Uterus (tissue), 2 donors: ENCODE data around the gene SMOC1.

Experiments used
- POLR2A ChIP-seq, 2 donors: fragments of 450-650 bp; IDR thresholded peaks; one replicate each; pipeline ENCODE4 v1.6.1; 2016; ENCODE audit warnings: antibody characterized with exemption in 2 of 2, mild to moderate bottlenecking in 1 of 2, moderate library complexity in 1 of 2
- TF ChIP-seq, protein P1 (sequence below), 4 experiments: fragments of 200-600 bp in 2 of 4; fragments of 450-650 bp in 2 of 4; sonication (generic) in 2 of 4; IDR thresholded peaks; one replicate each; pipeline ENCODE4 v1.5.1; 2016 to 2019; ENCODE audit warnings: antibody characterized with exemption in 4 of 4, mild to moderate bottlenecking in 2 of 4, moderate library complexity in 1 of 4

DNA sequence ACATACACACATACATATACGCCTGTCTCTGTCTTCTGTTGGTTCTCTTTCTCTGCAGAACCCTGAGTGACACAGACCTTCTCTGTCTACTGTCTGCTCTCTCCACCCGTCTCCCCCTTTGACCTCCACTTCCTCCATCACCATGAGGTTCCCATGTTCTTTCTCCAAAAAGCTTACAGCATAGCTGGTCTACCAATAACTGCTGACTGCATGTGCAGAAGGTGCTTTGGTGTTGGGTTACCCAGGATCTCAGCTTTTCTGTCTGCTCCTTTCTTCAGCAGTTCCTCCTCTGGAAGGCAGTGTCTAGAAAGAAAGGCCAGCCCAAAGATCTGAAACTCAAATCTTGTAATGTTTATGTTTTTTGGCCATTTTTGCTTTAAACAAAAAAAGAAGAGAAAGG lies 125.6 kb downstream of the SMOC1 start:
- TF ChIP-seq, protein P1, sequence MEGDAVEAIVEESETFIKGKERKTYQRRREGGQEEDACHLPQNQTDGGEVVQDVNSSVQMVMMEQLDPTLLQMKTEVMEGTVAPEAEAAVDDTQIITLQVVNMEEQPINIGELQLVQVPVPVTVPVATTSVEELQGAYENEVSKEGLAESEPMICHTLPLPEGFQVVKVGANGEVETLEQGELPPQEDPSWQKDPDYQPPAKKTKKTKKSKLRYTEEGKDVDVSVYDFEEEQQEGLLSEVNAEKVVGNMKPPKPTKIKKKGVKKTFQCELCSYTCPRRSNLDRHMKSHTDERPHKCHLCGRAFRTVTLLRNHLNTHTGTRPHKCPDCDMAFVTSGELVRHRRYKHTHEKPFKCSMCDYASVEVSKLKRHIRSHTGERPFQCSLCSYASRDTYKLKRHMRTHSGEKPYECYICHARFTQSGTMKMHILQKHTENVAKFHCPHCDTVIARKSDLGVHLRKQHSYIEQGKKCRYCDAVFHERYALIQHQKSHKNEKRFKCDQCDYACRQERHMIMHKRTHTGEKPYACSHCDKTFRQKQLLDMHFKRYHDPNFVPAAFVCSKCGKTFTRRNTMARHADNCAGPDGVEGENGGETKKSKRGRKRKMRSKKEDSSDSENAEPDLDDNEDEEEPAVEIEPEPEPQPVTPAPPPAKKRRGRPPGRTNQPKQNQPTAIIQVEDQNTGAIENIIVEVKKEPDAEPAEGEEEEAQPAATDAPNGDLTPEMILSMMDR (IDR thresholded peaks at IDR 0.05): no peak
- no peak for TF ChIP-seq POLR2A (IDR thresholded peaks at IDR 0.05)
